Tibial nerve (tissue), 4 donors: Measurements from ENCODE around the gene WIZ.

Experiments used
- EP300 ChIP-seq, 2 donors: sonication (generic); formaldehyde crosslinking; IDR thresholded peaks; one replicate each; pipeline ENCODE4 v1.6.1; 2017; ENCODE audit warnings: antibody characterized with exemption in 2 of 2, mild to moderate bottlenecking in 1 of 2
- POLR2A ChIP-seq, 2 donors: fragments of 450-650 bp; IDR thresholded peaks; one replicate each; pipeline ENCODE4 v1.6.1; 2017; ENCODE audit warnings: antibody characterized with exemption in 2 of 2, mild to moderate bottlenecking in 2 of 2, moderate library complexity in 2 of 2
- TF ChIP-seq, protein P1 (sequence below), 5 experiments: fragments of 200-600 bp in 3 of 5; fragments of 450-650 bp in 2 of 5; sonication (generic) in 3 of 5; IDR thresholded peaks; one replicate each; pipeline ENCODE4 v1.5.1; 2016 to 2019; ENCODE audit warnings: antibody characterized with exemption in 5 of 5, mild to moderate bottlenecking in 3 of 5, moderate library complexity in 2 of 5

DNA sequence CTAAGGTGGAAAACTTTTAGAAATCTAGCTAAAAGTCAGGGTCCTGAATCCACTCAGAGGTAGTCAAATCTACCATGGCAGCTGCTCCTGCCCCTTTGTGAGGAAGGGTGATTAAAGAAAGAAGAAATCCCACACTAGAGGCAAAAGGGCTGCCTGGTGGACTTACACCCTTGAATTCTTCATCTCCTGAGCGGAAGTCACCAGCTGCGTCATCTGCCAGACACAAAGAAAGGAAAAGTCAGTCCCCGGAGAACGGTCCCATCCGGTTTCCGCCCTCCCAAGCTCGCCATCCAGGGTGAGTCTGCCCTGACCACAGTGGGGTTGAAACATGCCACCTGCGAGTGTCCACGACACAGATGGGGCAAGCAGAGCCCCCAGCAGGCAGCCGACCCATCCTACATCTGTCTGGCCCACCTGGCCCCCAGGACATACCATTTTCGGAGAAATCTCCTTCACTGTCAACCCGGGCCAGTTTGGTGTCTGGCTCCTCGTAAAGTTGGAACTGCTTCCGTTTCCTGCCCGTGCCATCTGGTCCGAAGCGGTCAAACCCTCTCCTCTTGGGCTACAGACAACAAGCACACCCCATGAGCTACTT, 77.9 kb downstream of the WIZ start:
- TF ChIP-seq, protein P1, sequence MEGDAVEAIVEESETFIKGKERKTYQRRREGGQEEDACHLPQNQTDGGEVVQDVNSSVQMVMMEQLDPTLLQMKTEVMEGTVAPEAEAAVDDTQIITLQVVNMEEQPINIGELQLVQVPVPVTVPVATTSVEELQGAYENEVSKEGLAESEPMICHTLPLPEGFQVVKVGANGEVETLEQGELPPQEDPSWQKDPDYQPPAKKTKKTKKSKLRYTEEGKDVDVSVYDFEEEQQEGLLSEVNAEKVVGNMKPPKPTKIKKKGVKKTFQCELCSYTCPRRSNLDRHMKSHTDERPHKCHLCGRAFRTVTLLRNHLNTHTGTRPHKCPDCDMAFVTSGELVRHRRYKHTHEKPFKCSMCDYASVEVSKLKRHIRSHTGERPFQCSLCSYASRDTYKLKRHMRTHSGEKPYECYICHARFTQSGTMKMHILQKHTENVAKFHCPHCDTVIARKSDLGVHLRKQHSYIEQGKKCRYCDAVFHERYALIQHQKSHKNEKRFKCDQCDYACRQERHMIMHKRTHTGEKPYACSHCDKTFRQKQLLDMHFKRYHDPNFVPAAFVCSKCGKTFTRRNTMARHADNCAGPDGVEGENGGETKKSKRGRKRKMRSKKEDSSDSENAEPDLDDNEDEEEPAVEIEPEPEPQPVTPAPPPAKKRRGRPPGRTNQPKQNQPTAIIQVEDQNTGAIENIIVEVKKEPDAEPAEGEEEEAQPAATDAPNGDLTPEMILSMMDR (IDR thresholded peaks at IDR 0.05): no peak
- TF ChIP-seq EP300 (IDR thresholded peaks at IDR 0.05) (no peak), POLR2A (IDR thresholded peaks at IDR 0.05) (no peak)
